ENCODE data around the gene CSMD2.
"Not testable (repeated sequence)": the region's sequence is repeated elsewhere in the genome, so short reads cannot be mapped to it uniquely, and the experiment has no call there.

The CSMD2 gene

DNA sequence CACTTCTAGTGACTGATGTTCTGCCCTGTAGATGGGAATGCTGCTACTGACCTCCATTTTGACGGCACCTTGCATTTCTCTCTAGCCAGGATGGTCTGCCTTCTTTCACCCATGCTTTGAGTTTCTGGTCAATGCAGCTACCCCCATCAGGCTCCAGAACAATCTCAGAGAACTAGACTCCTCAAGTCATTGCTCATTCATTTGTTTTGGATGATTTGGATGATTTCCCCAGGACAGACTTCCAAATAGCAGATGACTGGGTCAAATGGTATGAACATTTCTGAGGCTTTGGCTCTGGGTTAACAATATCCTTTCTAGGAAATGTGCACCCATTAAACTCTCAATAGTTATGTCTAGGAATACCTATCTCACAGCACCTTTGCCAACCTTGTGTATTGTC is 63.9 kb downstream of the CSMD2 start:
- Mint-ChIP-seq H3K27me3 (peaks cover 5% of the 10 kb centered on the region), H3K9me3 (no peaks in the 10 kb centered on the region), H3K4me3 (no peak overlapping the region), H3K4me1 (no peaks in the 10 kb centered on the region), H3K27ac (no peak overlapping the region), H3K36me3 (ENCODE audit: low read depth) (no peaks in the 10 kb centered on the region)
- DNase-seq (no peak), ATAC-seq (no peak)

GRCh38 chr1:34100332-34100731 is 64.7 kb downstream of the CSMD2 start:
- Mint-ChIP-seq H3K27me3 (peaks cover 3% of the 10 kb centered on the region), H3K36me3 (ENCODE audit: low read depth) (no peaks in the 10 kb centered on the region), H3K27ac (no peak overlapping the region), H3K4me1 (no peaks in the 10 kb centered on the region), H3K4me3 (no peak overlapping the region), H3K9me3 (no peaks in the 10 kb centered on the region)
- DNase-seq (no peak), ATAC-seq (no peak)

DNA sequence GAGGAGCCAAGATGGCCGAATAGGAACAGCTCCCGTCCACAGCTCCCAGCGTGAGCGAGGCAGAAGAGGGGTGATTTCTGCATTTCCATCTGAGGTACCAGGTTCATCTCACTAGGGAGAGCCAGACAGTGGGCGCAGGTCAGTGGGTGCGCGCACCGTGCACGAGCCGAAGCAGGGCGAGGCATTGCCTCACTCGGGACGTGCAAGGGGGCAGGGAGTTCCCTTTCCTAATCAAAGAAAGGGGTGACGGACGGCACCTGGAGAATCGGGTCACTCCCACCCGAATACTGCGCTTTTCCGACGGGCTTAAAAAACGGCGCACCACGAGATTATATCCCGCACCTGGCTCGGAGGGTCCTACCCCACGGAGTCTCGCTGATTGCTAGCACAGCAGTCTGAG is 72.6 kb downstream of the CSMD2 start:
- H3K27ac Mint-ChIP-seq; ATAC-seq; DNase-seq; H3K4me1 Mint-ChIP-seq; H3K9me3 Mint-ChIP-seq; H3K4me3 Mint-ChIP-seq; H3K36me3 Mint-ChIP-seq (ENCODE audit: low read depth): not testable (repeated sequence)
- peaks cover 13% of the 10 kb centered on the region for H3K27me3 Mint-ChIP-seq

- DNase-seq = no peak
- H3K27me3 Mint-ChIP-seq = peaks cover 13% of the 10 kb centered on the region
- ATAC-seq = no peak
- H3K4me1 Mint-ChIP-seq = no peaks in the 10 kb centered on the region
- H3K9me3 Mint-ChIP-seq = peaks cover 4% of the 10 kb centered on the region
- no peak overlapping the region for H3K27ac Mint-ChIP-seq
- no peaks in the 10 kb centered on the region for H3K36me3 Mint-ChIP-seq (ENCODE audit: low read depth)
- H3K4me3 Mint-ChIP-seq = no peak overlapping the region
These were observed 75.3 kb downstream of the CSMD2 start for GRCh38 chr1:34089731-34090130.

DNA sequence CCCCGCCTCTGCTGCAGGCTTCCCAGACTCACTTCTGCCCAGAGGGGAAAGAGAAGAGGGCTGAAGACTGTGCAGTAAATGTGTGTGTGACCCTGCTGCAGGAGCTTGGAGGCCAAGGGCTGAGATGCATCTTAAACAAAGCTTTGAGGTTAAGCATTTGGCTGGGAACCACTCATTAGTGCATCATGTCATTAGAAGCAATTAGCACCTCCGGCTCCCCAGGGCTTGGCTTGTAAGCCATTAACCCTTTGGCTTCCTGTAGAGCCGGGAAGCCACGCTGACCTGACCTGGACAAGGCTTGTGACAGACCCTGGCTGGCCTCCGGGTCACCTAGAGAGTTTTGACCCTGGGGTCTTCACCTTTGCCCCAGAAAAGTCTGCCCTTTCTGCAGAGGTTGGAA is 77.0 kb downstream of the CSMD2 start:
- Mint-ChIP-seq H3K9me3 (peaks cover 9% of the 10 kb centered on the region), H3K27ac (no peak overlapping the region), H3K27me3 (peaks cover 11% of the 10 kb centered on the region), H3K4me1 (no peaks in the 10 kb centered on the region), H3K36me3 (ENCODE audit: low read depth) (no peaks in the 10 kb centered on the region), H3K4me3 (no peak overlapping the region)
- ATAC-seq = no peak
- DNase-seq = no peak

GRCh38 chr1:34086561-34086960 is 78.5 kb downstream of the CSMD2 start:
- DNase-seq = no peak
- H3K27ac Mint-ChIP-seq = no peak overlapping the region
- no peaks in the 10 kb centered on the region for H3K4me1 Mint-ChIP-seq
- H3K4me3 Mint-ChIP-seq = no peak overlapping the region
- peaks cover 5% of the 10 kb centered on the region for H3K9me3 Mint-ChIP-seq
- ATAC-seq = no peak
- H3K27me3 Mint-ChIP-seq = peaks cover 8% of the 10 kb centered on the region
- H3K36me3 Mint-ChIP-seq (ENCODE audit: low read depth) = no peaks in the 10 kb centered on the region

DNA sequence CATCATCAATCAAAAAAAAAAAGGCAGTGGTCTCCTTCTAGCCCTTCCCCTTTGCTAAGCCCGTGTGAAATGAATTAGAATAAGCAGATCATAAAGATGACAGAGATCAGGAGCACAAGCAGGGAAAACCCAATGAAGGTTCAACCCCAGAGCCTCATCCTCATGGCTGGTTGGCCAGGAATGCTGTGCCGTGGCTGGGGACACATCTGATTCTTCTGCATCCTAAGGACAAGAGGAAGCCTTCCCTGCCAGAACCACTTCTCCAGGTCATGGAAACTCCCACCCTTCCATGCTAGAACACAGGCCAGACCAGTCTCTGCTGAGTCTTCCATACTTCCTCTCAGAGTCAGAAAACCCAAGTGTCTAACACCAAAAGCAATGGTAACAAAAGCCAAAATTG is 81.1 kb downstream of the CSMD2 start:
- no peaks in the 10 kb centered on the region for H3K36me3 Mint-ChIP-seq (ENCODE audit: low read depth)
- no peak overlapping the region for H3K4me3 Mint-ChIP-seq
- no peaks in the 10 kb centered on the region for H3K4me1 Mint-ChIP-seq
- H3K27ac Mint-ChIP-seq = no peak overlapping the region
- no peak for ATAC-seq
- DNase-seq = no peak
- peaks cover 3% of the 10 kb centered on the region for H3K27me3 Mint-ChIP-seq
- H3K9me3 Mint-ChIP-seq = peaks cover 19% of the 10 kb centered on the region

DNA sequence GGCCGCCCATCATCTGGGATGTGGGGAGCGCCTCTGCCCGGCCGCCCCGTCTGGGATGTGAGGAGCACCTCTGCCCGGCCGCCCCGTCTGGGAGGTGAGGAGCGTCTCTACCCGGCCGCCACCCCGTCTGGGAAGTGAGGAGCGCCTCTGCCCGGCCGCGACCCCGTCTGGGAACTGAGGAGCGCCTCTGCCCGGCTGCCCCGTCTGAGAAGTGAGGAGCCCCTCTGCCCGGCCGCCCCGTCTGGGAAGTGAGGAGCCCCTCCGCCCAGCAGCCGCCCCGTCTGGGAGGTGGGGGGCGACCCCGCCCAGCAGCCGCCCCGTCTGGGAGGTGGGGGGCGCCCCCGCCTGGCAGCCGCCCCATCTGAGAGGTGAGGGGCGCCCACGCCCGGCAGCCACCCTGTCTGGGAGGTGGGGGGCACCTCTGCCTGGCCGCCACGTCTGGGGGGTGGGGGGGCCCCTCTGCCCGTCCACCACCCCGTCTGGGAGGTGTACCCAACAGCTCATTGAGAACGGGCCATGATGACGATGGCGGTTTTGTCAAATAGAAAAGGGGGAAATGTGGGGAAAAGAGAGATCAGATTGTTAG is 82.9 kb downstream of the CSMD2 start:
- H3K4me1 Mint-ChIP-seq; H3K4me3 Mint-ChIP-seq; H3K27ac Mint-ChIP-seq; ATAC-seq; DNase-seq; H3K36me3 Mint-ChIP-seq (ENCODE audit: low read depth); H3K27me3 Mint-ChIP-seq: not testable (repeated sequence)
- peaks cover 19% of the 10 kb centered on the region for H3K9me3 Mint-ChIP-seq

GRCh38 chr1:34078383-34078782 is 86.6 kb downstream of the CSMD2 start:
- H3K27me3 Mint-ChIP-seq = no peaks in the 10 kb centered on the region
- H3K4me3 Mint-ChIP-seq = no peak overlapping the region
- no peak for DNase-seq
- H3K36me3 Mint-ChIP-seq (ENCODE audit: low read depth) = no peaks in the 10 kb centered on the region
- ATAC-seq = no peak
- no peak overlapping the region for H3K27ac Mint-ChIP-seq
- no peaks in the 10 kb centered on the region for H3K4me1 Mint-ChIP-seq
- H3K9me3 Mint-ChIP-seq = peaks cover 17% of the 10 kb centered on the region

GRCh38 chr1:34075576-34075975 is 89.5 kb downstream of the CSMD2 start:
- no peak for DNase-seq
- ATAC-seq = no peak
- no peaks in the 10 kb centered on the region for H3K36me3 Mint-ChIP-seq (ENCODE audit: low read depth)

GRCh38 chr1:34073028-34073695 is 91.9 kb downstream of the CSMD2 start:
- Mint-ChIP-seq H3K27ac (no peak overlapping the region), H3K27me3 (peaks cover 6% of the 10 kb centered on the region), H3K9me3 (peaks cover 3% of the 10 kb centered on the region), H3K4me3 (no peak overlapping the region), H3K4me1 (no peaks in the 10 kb centered on the region), H3K36me3 (ENCODE audit: low read depth) (no peaks in the 10 kb centered on the region)
- DNase-seq = no peak
- ATAC-seq = no peak

More at GRCh38 chr1:34075576-34075975, 89.5 kb downstream of the CSMD2 start:
- Mint-ChIP-seq H3K9me3 (peaks cover 12% of the 10 kb centered on the region), H3K27ac (no peak overlapping the region), H3K27me3 (peaks cover 6% of the 10 kb centered on the region), H3K4me3 (no peak overlapping the region), H3K4me1 (no peaks in the 10 kb centered on the region)

DNA sequence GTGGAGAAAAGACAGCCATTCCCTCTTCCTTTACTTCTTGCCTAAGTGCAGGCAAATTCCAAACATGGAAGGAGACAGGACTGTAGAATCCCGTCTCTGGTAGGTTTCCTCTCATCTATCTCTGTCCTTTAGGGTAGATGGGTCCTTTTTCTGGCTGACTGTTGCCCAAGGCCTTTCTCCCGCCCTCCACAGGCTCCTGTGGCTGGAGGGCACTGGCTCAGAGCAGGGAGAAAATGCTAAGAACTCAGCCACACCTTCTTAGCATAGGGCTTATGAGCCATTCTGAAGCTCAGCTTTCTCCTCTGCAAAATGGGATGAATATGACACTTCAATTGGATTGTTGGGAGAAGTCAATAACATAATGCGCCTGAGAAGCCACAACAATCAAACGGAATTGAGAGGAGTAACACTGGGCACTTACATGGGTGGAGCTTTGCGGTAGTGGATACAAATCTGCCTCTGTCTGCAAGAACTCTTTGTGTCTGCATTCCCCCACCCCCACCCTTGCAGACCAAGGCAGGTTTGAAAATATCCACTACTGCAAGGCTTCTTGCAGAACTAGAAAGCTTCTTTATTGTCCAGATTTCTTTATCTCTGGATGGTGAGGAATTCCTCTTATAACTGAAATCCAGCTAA is 94.7 kb downstream of the CSMD2 start:
- H3K4me1 Mint-ChIP-seq = no peaks in the 10 kb centered on the region
- H3K4me3 Mint-ChIP-seq = no peak overlapping the region
- no peak overlapping the region for H3K27ac Mint-ChIP-seq
- no peak for DNase-seq
- ATAC-seq = no peak
- H3K9me3 Mint-ChIP-seq = no peaks in the 10 kb centered on the region
- no peaks in the 10 kb centered on the region for H3K36me3 Mint-ChIP-seq (ENCODE audit: low read depth)
- H3K27me3 Mint-ChIP-seq = peaks cover 8% of the 10 kb centered on the region

GRCh38 chr1:34066981-34067603 is 97.9 kb downstream of the CSMD2 start:
- Mint-ChIP-seq H3K36me3 (ENCODE audit: low read depth) (no peaks in the 10 kb centered on the region), H3K9me3 (no peaks in the 10 kb centered on the region), H3K4me3 (no peak overlapping the region), H3K4me1 (no peaks in the 10 kb centered on the region), H3K27ac (no peak overlapping the region), H3K27me3 (peaks cover 4% of the 10 kb centered on the region)
- ATAC-seq (no peak), DNase-seq (no peak)

DNA sequence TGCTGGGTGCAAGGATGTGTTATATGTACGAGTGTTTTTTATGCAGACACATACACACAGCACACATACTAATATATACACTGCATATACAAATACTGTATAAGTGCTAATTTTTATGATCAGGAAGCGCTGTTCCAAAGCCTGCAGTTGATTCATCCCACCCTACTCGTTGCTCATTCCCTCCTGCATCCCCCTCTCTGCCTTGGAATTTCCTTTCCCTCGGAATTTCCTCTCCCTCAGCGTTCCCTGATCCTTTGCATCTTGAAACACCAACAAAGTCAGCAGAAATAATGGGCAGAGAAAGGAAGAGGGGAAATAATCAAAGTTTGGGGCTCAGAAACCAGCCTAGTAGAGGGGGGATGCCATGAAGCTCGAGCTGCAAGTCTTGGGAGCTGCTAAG is 98.9 kb downstream of the CSMD2 start:
- no peak overlapping the region for H3K4me3 Mint-ChIP-seq
- peaks cover 4% of the 10 kb centered on the region for H3K27me3 Mint-ChIP-seq
- ATAC-seq (no peak), DNase-seq (no peak)
- H3K27ac Mint-ChIP-seq = no peak overlapping the region
- H3K9me3 Mint-ChIP-seq = no peaks in the 10 kb centered on the region
- H3K36me3 Mint-ChIP-seq (ENCODE audit: low read depth) = no peaks in the 10 kb centered on the region
- H3K4me1 Mint-ChIP-seq = no peaks in the 10 kb centered on the region

- no peaks in the 10 kb centered on the region for H3K4me1 Mint-ChIP-seq
- no peak overlapping the region for H3K4me3 Mint-ChIP-seq
- H3K9me3 Mint-ChIP-seq = no peaks in the 10 kb centered on the region
- H3K27me3 Mint-ChIP-seq = peaks cover 2% of the 10 kb centered on the region
- no peaks in the 10 kb centered on the region for H3K36me3 Mint-ChIP-seq (ENCODE audit: low read depth)
- H3K27ac Mint-ChIP-seq = no peak overlapping the region
- DNase-seq = no peak
- no peak for ATAC-seq
These were observed 99.5 kb downstream of the CSMD2 start for GRCh38 chr1:34065498-34065897.
